IMR-90 (cell line): Measurements from ENCODE around the gene GABRB2. TPM values are rescaled to one million over a fixed set of nuclear protein-coding genes. Genes with fewer than 3 reads are reported as not detected.

Experiments
- ATAC-seq: fragments of 200-7000 bp; cut with Tn5 transposase; 2 replicates; pipeline ENCODE4 v1.9.1; 2020; ENCODE audit warnings: low read depth, mild to moderate bottlenecking, moderate library complexity
- BruUV-seq: library from RNA; stranded (reverse); fragments of 400-500 nt; replicated peaks from 2 replicates; lab custom pipeline; 2021; lab: Mats Ljungman, UMichigan
- CTCF ChIA-PET: fragments of 300-600 bp; formaldehyde crosslinking; extraction: SDS; loops from one replicate; lab custom pipeline; 2021; ENCODE audit warnings: antibody characterized with exemption; lab: Yijun Ruan, JAX
- POLR2A ChIA-PET: fragments of 300-600 bp; sonication (Branson Sonifier 250); formaldehyde crosslinking; loops from one replicate; lab custom pipeline; 2022; ENCODE audit warnings: antibody characterized with exemption; ENCODE audit not compliant: unreplicated experiment; lab: Charles Lee
- DNase-seq: peaks from one replicate; pipeline ENCODE4 v3.0.0; 2013
- H2AFZ ChIP-seq: replicated peaks from 2 replicates; pipeline ENCODE3; 2013; ENCODE audit warnings: low read length, mild to moderate bottlenecking; ENCODE audit not compliant: poor library complexity
- H2AK5ac ChIP-seq: 2 replicates; pipeline ENCODE4 v1.6.1; 2013; ENCODE audit warnings: low read depth, low read length, inconsistent platforms
- H2AK9ac ChIP-seq: replicated peaks from 2 replicates; pipeline ENCODE3; 2013; ENCODE audit warnings: mild to moderate bottlenecking, low read depth, low read length, moderate library complexity; ENCODE audit not compliant: poor library complexity
- H2BK120ac ChIP-seq: 2 replicates; pipeline ENCODE4 v1.6.1; 2013; ENCODE audit warnings: low read depth, low read length, inconsistent platforms
- H2BK15ac ChIP-seq: 3 replicates; pipeline ENCODE4 v1.6.1; 2013; ENCODE audit warnings: low read depth, low read length, inconsistent platforms
- H2BK20ac ChIP-seq: 2 replicates; pipeline ENCODE4 v1.6.1; 2013; ENCODE audit warnings: low read depth, mild to moderate bottlenecking, inconsistent platforms, low read length, moderate library complexity
- H2BK5ac ChIP-seq: 2 replicates; pipeline ENCODE4 v1.6.1; 2013; ENCODE audit warnings: mild to moderate bottlenecking, low read depth, low read length, inconsistent platforms; ENCODE audit not compliant: poor library complexity, severe bottlenecking
- H3K14ac ChIP-seq: replicated peaks from 2 replicates; pipeline ENCODE4 v1.6.1; 2013; ENCODE audit warnings: low read depth, low read length, inconsistent platforms
- H3K18ac ChIP-seq: 2 replicates; pipeline ENCODE4 v1.6.1; 2013; ENCODE audit warnings: low read depth, low read length, control low read depth
- H3K23ac ChIP-seq: 2 replicates; pipeline ENCODE4 v1.6.1; 2013; ENCODE audit warnings: low read depth, low read length, inconsistent platforms
- H3K27ac ChIP-seq: 2 replicates; pipeline ENCODE4 v1.5.1; 2013; ENCODE audit warnings: mild to moderate bottlenecking, control low read depth, low read length; ENCODE audit not compliant: insufficient read depth
- H3K27me3 ChIP-seq: 2 replicates; pipeline ENCODE4 v1.6.1; 2013; ENCODE audit warnings: low read length; ENCODE audit not compliant: control insufficient read depth, insufficient read depth
- H3K36me3 ChIP-seq: 2 replicates; pipeline ENCODE4 v1.6.1; 2013; ENCODE audit warnings: low read length, mixed read lengths; ENCODE audit not compliant: control insufficient read depth, insufficient read depth
- H3K4ac ChIP-seq: 2 replicates; pipeline ENCODE4 v1.6.1; 2013; ENCODE audit warnings: low read depth, low read length, inconsistent platforms
- H3K4me1 ChIP-seq: 2 replicates; pipeline ENCODE4 v1.6.1; 2013; ENCODE audit warnings: low read length, mixed read lengths; ENCODE audit not compliant: control insufficient read depth, insufficient read depth
- H3K4me2 ChIP-seq: 2 replicates; pipeline ENCODE4 v1.6.1; 2013; ENCODE audit warnings: low read depth, mild to moderate bottlenecking, control low read depth, low read length, moderate library complexity
- H3K4me3 ChIP-seq: 2 replicates; pipeline ENCODE4 v1.5.1; 2013; ENCODE audit warnings: low read depth, mild to moderate bottlenecking, control low read depth, low read length, moderate library complexity; ENCODE audit not compliant: insufficient read depth
- H3K56ac ChIP-seq: 2 replicates; pipeline ENCODE4 v1.6.1; 2013; ENCODE audit warnings: low read length, inconsistent platforms; ENCODE audit not compliant: insufficient read depth; ENCODE audit errors: extremely low read depth
- H3K79me1 ChIP-seq, 2 experiments: 2 replicates each; pipeline ENCODE4 v1.6.1; 2013; ENCODE audit warnings: low read length in 2 of 2, inconsistent platforms in 1 of 2, low read depth in 1 of 2
- H3K9ac ChIP-seq: 2 replicates; pipeline ENCODE4 v1.6.1; 2013; ENCODE audit warnings: low read depth, low read length, control low read depth
- H3K9me1 ChIP-seq: 2 replicates; pipeline ENCODE4 v1.6.1; 2013; ENCODE audit warnings: low read length, inconsistent platforms; ENCODE audit not compliant: insufficient read depth
- H3K9me3 ChIP-seq: 2 replicates; pipeline ENCODE4 v1.6.1; 2013; ENCODE audit warnings: low read length; ENCODE audit not compliant: control insufficient read depth, insufficient read depth
- H4K20me1 ChIP-seq: 2 replicates; pipeline ENCODE4 v1.6.1; 2013; ENCODE audit warnings: low read length, inconsistent platforms; ENCODE audit not compliant: insufficient read depth
- H4K5ac ChIP-seq: 2 replicates; pipeline ENCODE4 v1.6.1; 2013; ENCODE audit warnings: mild to moderate bottlenecking, low read depth, low read length, control low read depth
- H4K8ac ChIP-seq, 2 experiments: 2 replicates each; pipeline ENCODE4 v1.6.1; 2013; ENCODE audit warnings: low read depth in 2 of 2, low read length in 2 of 2, control low read depth in 1 of 2, inconsistent platforms in 1 of 2
- H4K91ac ChIP-seq: 2 replicates; pipeline ENCODE4 v1.6.1; 2013; ENCODE audit warnings: low read depth, low read length, inconsistent platforms; ENCODE audit not compliant: insufficient read depth
- RAD21 ChIP-seq: IDR thresholded peaks from 2 replicates; pipeline ENCODE4 v1.6.1; 2012; ENCODE audit warnings: low read length, improper control_type of control experiment
- RFX5 ChIP-seq: IDR thresholded peaks from 2 replicates; pipeline ENCODE4 v1.8.0; 2012; ENCODE audit warnings: low read depth, mild to moderate bottlenecking, low read length, moderate library complexity
- WGBS, 2 experiments: methylation state at CpG; one replicate each; pipeline versions ENCODE4 v1.1.5 to v1.1.7; 2013; ENCODE audit warnings: missing lambda C conversion rate in 2 of 2; ENCODE audit not compliant: insufficient read length in 1 of 2; ENCODE audit errors: extremely low coverage in 2 of 2; 5-methylcytosine and 5-hydroxymethylcytosine counted together
- dilution Hi-C: fragments of 300-500 bp; cut with HindIII; formaldehyde crosslinking; loops from one replicate; pipeline ENCODE4 v1.14.3; 2018; ENCODE audit warnings: low sequenced_read_pairs; ENCODE audit not compliant: unreplicated experiment
- in situ Hi-C: fragments of 300-500 bp; cut with MboI; formaldehyde crosslinking; loops from 3 replicates; pipeline ENCODE4 v1.14.3; 2019; ENCODE audit warnings: low sequenced_read_pairs, inconsistent platforms, mixed read lengths
- intact Hi-C: fragments of 100-400 bp; cut with micrococcal nuclease; formaldehyde crosslinking; loops from 2 replicates; pipeline ENCODE4 v1.10.0; 2022
- polyA plus RNA-seq, 3 experiments: library from polyadenylated mRNA; depleted of rRNA; stranded (reverse); fragments of >200 nt; gene quantifications; 2 replicates each; pipeline ENCODE4 v1.2.3, GENCODE V29; 2012; ENCODE audit warnings: low replicate concordance in 1 of 3
- total RNA-seq: library from RNA; depleted of rRNA; stranded (reverse); fragments of >200 nt; gene quantifications from 2 replicates; pipeline ENCODE4 v1.2.3, GENCODE V29; 2012
- TF ChIP-seq, protein P1 (sequence below): conservative IDR thresholded peaks from 2 replicates; pipeline ENCODE4 v1.5.1; 2012; ENCODE audit warnings: mild to moderate bottlenecking, low read depth, low read length, improper control_type of control experiment
- TF ChIP-seq, protein P2 (sequence below): fragments of 150-350 bp; IDR thresholded peaks from 2 replicates; pipeline ENCODE4 v1.6.1; 2016; ENCODE audit warnings: low read depth, mild to moderate bottlenecking, low read length, moderate library complexity, borderline replicate concordance

Gene GABRB2
- total and polyA plus RNA-seq, 2 of the 4 experiments (the other 2 are of a cell fraction) = not detected

DNA sequence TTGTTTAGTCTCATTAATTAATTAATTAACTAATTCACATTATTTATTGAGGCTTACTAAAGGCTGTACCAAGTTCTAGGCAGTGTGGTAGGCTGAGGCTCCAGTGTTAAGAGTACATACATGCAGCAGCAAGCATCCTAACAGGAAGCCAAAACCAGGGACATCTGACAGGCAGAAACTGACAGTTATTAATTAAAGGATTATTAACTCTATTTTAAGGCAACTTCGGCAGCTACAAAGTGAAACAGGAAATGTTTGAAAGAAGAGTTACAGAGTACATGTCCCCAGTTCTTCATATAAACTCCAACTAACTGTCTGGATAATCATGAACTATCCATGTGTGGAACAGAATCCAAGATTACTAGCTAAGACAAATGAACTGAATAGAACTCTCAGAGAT lies 39.3 kb upstream of the GABRB2 start:
- Histone ChIP-seq H3K14ac (no peak overlapping the region), H4K8ac (no peak overlapping the region), H3K4ac (no peak overlapping the region), H4K5ac (no peak overlapping the region), H2BK5ac (no peak overlapping the region), H4K91ac (no peak overlapping the region), H3K9me3 (peaks cover 5% of the 10 kb centered on the region), H3K9ac (no peak overlapping the region), H3K18ac (no peak overlapping the region), H3K56ac (no peak overlapping the region), H3K27ac (no peak overlapping the region), H2BK120ac (no peak overlapping the region), H3K4me3 (no peak overlapping the region), H3K79me1 (no peaks in the 10 kb centered on the region), H2AK9ac (no peak overlapping the region), H3K9me1 (no peaks in the 10 kb centered on the region), H3K36me3 (no peaks in the 10 kb centered on the region), H4K20me1 (no peaks in the 10 kb centered on the region), H3K27me3 (no peaks in the 10 kb centered on the region), H2BK15ac (no peak overlapping the region), H2AK5ac (no peak overlapping the region), H2AFZ (no peak overlapping the region), H3K23ac (no peak overlapping the region), H3K4me2 (no peak overlapping the region), H3K4me1 (no peaks in the 10 kb centered on the region), H2BK20ac (no peak overlapping the region)
- no peak for ATAC-seq
- no peak for DNase-seq
- no TSS peak for BruUV-seq
- dilution Hi-C loops = no loop called here
- WGBS, 2 experiments = no CpG with 5 or more reads among the region's 1 CpG
- in situ Hi-C loops = no loop called here
- intact Hi-C loops = no loop called here
- CTCF ChIA-PET = no interaction called here
- POLR2A ChIA-PET = no interaction called here
- TF ChIP-seq RAD21 = no peak
- TF ChIP-seq, protein P1, sequence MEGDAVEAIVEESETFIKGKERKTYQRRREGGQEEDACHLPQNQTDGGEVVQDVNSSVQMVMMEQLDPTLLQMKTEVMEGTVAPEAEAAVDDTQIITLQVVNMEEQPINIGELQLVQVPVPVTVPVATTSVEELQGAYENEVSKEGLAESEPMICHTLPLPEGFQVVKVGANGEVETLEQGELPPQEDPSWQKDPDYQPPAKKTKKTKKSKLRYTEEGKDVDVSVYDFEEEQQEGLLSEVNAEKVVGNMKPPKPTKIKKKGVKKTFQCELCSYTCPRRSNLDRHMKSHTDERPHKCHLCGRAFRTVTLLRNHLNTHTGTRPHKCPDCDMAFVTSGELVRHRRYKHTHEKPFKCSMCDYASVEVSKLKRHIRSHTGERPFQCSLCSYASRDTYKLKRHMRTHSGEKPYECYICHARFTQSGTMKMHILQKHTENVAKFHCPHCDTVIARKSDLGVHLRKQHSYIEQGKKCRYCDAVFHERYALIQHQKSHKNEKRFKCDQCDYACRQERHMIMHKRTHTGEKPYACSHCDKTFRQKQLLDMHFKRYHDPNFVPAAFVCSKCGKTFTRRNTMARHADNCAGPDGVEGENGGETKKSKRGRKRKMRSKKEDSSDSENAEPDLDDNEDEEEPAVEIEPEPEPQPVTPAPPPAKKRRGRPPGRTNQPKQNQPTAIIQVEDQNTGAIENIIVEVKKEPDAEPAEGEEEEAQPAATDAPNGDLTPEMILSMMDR = no peak
- no peak for TF ChIP-seq RFX5
- TF ChIP-seq, protein P2, sequence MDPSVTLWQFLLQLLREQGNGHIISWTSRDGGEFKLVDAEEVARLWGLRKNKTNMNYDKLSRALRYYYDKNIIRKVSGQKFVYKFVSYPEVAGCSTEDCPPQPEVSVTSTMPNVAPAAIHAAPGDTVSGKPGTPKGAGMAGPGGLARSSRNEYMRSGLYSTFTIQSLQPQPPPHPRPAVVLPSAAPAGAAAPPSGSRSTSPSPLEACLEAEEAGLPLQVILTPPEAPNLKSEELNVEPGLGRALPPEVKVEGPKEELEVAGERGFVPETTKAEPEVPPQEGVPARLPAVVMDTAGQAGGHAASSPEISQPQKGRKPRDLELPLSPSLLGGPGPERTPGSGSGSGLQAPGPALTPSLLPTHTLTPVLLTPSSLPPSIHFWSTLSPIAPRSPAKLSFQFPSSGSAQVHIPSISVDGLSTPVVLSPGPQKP = no peak
